ENCODE results near the gene PYCR2.
"Not testable (repeated sequence)": the region's sequence is repeated elsewhere in the genome, so short reads cannot be mapped to it uniquely, and the experiment has no call there.

PYCR2 gene

GRCh38 chr1:225888898-225889601 lies 35.0 kb downstream of the PYCR2 start, which contains the start of gene LEFTY1:
LEFTY1 (minus strand) TSS chr1:225889146; CDS start chr1:225889066, 80 bp downstream.
- DNase-seq, result no peak

GRCh38 chr1:225888289-225888897 lies 35.7 kb downstream of the PYCR2 start:
- no peak for DNase-seq

DNA sequence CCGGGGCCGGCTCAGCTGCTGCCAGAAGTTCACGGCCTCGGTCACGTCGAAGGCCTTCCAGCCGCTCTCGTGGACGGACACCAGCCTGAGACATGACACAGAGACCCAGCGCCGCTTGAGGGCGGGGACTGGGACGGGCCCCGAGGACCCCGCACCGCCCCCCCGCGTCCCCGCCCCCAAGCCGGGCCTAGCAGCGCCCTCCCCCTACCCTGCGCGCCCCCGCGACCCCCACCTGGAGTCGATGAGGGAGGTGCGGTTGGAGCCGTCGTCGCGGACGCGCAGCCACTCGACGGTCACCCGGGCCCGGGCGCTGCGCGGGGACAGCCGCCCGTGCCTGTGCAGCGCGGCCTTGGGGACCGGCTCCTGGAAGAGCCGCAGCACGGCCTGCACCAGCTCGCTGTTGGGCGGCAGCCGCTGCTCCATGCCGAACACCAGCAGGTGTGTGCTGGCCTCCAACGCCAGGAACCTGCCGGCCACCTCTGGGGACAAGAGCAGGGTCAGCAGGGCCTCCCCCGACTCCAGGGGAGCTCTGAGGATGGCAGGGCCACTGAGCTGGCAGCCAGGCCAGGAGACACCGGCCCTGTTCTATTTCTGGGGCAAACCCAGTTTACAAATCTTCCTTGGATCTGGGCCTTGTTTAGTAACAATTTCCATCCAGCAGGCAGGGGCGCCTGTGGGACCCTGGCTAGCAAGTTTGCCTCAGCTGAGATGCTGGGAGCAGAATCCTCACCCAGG lies 36.3 kb downstream of the PYCR2 start:
- DNase-seq, result not testable (repeated sequence)

DNA sequence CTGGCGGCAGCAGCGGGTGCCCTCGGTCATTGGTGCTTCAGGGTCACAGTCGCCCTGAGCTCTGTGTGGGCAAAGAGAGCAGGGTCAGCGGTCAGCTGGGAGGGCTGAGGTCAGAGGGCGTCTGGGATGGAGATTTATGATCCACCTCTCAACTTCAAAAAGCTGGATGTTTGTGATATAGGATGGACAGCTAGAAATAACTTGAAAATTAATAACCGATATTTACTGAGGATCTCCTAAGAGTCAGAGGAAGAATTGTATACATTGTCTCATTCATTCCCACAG lies 37.1 kb downstream of the PYCR2 start:
- no peak for DNase-seq

- DNase-seq, result no peak
Measured at GRCh38 chr1:225886159-225887029, 37.7 kb downstream of the PYCR2 start.

- no peak for DNase-seq
Measured at GRCh38 chr1:225885336-225885735, 38.7 kb downstream of the PYCR2 start.

GRCh38 chr1:225883616-225884265 lies 40.3 kb downstream of the PYCR2 start:
- no peak for DNase-seq

DNA sequence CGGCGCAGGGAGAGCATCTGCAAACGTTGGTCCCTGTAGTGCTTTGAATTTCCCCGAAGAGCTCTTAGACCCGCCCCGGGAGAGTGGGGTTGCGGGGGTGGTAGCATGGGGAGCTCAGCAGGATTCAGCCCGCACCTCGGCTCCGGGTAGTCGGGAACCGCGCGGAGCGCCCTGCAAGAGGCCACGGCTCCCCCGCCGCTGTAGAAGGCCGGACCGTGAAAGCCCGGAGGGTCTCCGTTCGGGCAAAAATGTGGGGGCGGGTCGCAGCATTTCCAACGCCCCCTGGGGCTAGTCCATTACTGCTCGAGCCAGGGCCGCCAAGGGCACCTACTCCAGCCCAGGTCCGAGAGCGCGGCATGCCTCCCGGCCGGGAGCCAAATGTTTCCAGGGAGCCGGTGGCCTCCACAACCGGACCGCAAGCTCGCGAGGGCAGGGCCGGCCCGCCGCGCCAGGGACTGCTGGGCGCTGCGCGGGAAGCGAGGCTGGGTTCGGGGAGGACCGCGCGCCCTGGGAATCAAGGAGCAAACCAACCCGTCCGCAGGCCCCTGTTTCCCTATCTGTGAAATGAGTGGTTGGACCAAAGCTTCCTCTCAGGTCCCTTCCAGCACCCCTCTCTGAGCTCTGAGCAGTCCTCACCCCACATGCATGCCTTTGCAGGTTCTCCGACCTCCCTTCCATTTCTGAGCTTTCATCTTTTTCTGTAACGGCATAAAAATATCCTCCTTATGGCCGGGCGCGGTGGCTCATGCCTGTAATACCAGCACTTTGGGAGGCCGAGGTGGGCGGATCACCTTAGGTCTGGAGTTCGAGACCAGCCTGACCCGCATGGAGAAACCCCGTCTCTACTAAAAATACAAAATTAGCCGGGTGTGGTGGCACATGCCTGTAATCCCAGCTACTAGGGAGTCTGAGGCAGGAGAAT lies 41.1 kb downstream of the PYCR2 start:
- peak; percentile 33 to 50 for DNase-seq

- peak; percentile 86 to 89 for DNase-seq
Measured at GRCh38 chr1:225881959-225882693, 41.9 kb downstream of the PYCR2 start, which contains the start of gene TMEM63A. TMEM63A (minus strand) TSS chr1:225882380; CDS start chr1:225877580, 4,800 bp downstream.

GRCh38 chr1:225881081-225881958 lies 42.7 kb downstream of the PYCR2 start:
- peak; percentile 39 to 54 for DNase-seq

GRCh38 chr1:225880636-225881035 lies 43.4 kb downstream of the PYCR2 start:
- DNase-seq, result no peak

DNA sequence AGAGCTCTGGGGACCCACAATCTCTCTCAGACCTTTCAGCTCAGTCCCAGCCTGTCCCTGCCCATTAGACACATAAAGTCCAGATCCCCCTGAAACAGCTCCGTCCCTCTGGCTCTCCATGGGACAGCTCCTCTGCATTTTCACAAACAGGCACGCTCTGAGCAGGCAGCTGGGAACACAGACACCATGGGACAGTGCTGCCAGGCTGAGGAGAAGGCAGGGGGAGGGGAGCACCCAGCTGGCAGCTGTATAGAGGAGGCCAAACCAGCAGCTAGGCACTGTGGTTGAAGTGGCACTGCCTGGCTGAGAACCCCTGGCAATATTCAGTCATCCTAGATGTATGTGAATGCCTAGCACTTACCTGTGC lies 43.8 kb downstream of the PYCR2 start:
- no peak for DNase-seq

DNA sequence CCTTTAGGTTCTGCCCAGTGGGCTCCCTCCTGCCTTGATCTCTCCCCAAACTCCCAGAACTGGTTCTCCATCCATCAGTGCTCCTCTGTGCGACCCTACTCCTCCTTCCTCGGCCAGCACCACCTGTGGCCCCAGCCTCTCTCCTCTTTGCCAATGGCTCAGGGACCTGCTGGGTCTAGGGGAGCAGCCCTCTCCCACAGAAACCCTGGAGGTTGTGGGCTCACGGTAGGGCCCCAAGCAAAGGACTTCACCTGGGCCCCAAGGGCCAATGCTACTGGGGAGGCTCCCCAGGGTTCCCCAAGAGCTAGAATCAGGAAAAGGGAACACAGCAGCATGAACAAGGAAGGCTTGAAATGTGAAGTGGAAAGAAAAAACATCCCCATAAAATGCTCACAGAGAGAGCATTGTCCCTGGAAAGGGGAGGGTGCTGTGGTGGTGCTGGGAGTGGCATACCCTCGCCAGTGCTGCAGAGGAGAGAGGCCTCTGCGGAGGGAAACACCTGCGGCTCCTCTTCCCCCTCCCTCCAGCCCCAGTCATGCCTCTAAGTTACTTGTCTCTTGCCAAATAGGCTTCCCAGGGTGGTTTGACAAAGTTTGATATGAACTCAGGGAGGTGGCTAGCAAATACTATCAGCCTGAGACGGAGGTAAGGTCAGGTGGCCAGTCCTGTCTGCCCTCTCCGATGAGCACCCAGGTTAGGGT lies 44.4 kb downstream of the PYCR2 start:
- DNase-seq, result no peak

DNA sequence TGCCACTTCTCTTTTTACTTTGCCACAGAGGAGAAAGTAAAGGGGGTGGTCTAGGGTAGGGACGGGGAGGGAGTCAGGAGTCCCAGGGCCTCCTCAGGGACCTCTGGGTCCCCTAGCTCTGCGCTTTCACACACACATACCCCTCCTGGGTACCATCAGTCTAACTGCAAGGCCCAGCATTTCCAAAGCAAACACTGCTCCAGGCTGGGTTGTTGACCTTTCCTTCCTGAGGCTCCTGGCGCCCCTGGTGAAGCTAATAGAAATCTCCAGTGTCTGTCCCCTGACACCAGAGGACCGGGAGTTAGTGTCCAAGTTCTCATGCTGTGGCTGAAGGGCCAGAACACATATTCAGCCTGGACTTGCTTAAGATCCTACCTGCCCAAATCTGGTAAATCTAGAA lies 45.8 kb downstream of the PYCR2 start:
- no peak for DNase-seq

DNA sequence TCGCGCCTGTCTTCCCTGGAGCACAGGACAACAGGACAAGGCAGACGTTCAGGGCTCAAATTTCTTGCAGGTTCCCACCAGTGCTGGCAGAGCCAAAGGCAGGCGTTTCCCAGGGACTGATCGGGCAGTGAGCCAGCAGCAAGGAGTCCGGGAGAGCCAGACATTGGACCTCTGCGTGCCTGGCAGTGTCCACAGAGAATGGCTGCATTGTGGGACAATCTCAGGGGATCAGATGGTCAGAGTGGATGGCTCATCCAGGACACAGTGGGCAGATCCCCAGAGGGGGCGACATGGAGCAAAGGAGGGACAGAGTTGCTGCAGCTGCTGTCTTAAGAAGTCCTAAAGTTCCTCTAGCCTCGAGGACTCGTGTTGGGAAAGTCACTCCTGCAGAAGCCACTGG lies 46.5 kb downstream of the PYCR2 start:
- DNase-seq, result no peak

- no peak for DNase-seq
Measured at GRCh38 chr1:225876900-225877510, 47.0 kb downstream of the PYCR2 start.

DNA sequence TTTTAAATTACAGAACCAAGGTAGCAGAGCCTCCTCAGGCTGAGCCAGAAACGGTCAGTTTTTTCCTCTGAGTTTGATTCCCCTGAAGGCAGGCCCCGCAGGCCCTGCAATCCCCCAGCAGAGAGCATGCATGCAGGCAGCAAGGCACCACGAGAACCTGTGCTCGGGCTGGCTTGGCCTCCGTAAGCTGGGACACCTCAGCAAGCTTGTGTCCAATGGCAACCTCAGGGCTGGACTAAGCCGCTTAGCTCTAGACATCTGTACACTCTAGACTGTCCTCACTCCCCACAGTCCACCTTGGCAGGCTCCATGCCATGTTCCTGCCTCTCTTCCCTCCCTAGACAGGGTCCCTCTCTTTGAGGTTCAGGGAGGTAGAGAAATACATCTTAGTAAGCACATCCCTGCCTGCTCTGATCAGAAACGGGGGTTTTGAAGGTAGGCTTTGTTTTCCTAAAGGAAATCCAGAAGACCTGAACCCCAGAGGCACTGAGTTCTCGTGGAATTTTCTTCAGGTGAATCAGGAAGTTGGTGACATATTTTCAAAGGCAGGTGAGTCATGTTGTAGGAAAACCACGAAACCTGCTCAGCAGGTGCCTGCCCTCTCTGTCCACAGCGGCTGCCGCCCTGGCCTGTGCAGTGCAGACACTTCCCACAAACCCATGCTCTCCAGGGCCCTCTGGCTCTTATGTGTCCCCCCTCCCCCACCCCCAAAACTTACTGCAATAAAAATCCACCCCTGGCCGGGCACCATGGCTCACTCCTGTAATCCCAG lies 48.8 kb downstream of the PYCR2 start:
- no peak for DNase-seq

- no peak for DNase-seq
Measured at GRCh38 chr1:225874431-225874830, 49.6 kb downstream of the PYCR2 start.

Measured in activated CD4-positive, alpha-beta T cell treated with anti-CD3 and anti-CD28 coated beads for 4 hours (primary cell).